ENCODE results near the gene CYP1A1.

DNA sequence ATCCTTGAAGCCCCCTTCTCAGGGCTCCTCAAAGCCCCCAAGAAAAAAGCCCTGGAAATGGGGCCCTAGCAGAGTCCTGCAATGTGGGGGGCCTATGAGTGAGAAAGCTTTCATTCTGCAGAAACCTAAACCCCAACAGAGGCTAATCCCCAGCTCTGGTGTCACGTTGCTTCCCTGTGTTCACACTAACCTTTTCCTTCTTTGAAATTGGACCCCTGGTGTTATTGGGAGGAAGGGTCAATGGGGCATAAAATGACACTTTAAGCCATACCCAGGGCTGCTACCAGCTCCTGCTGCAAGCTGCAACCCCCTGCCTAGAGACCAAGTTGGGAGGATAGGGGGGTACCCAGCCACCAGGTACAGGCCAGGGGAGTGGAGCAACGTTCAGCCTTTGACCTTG lies 25.4 kb upstream of the CYP1A1 start:
- TF ChIP-seq, protein P1, sequence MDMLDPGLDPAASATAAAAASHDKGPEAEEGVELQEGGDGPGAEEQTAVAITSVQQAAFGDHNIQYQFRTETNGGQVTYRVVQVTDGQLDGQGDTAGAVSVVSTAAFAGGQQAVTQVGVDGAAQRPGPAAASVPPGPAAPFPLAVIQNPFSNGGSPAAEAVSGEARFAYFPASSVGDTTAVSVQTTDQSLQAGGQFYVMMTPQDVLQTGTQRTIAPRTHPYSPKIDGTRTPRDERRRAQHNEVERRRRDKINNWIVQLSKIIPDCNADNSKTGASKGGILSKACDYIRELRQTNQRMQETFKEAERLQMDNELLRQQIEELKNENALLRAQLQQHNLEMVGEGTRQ (IDR thresholded peaks at IDR 0.05; ENCODE audit: low read depth, low read length) = no peak
- TF ChIP-seq RCOR1 (IDR thresholded peaks at IDR 0.05; ENCODE audit: insufficient replicate concordance, low read length) (no peak), POLR2A (IDR thresholded peaks at IDR 0.05; ENCODE audit: low read depth, low read length) (no peak), MXI1 (IDR thresholded peaks at IDR 0.05; ENCODE audit: borderline replicate concordance, low read depth, low read length) (no peak), CTCF (conservative IDR thresholded peaks at IDR 0.05; ENCODE audit: low read depth, low read length) (no peak), RAD21 (IDR thresholded peaks at IDR 0.05; ENCODE audit: low read length) (no peak), SMC3 (IDR thresholded peaks at IDR 0.05; ENCODE audit: low read depth, low read length) (no peak), NFE2L2 (IDR thresholded peaks at IDR 0.05; ENCODE audit: low read depth, low read length) (no peak), ELK1 (IDR thresholded peaks at IDR 0.05; ENCODE audit: borderline replicate concordance, low read depth, low read length) (no peak), MAZ (IDR thresholded peaks at IDR 0.05; ENCODE audit: borderline replicate concordance, low read depth, low read length) (no peak), CEBPB (IDR thresholded peaks at IDR 0.05; ENCODE audit: low read depth, low read length) (no peak)

All from IMR-90 (cell line).